WTC11 (cell line): Measurements from ENCODE around the gene CISTR.

Experiments
- CREM ChIP-seq: sonication (generic); formaldehyde crosslinking; IDR thresholded peaks from 2 replicates; pipeline ENCODE4 v1.8.1; 2022; ENCODE audit warnings: mild to moderate bottlenecking, missing genetic modification reagents, moderate library complexity
- ESRRA ChIP-seq: sonication (generic); formaldehyde crosslinking; IDR thresholded peaks from 2 replicates; pipeline ENCODE4 v1.8.1; 2022; ENCODE audit warnings: mild to moderate bottlenecking, missing genetic modification reagents, borderline replicate concordance
- GABPB1 ChIP-seq: sonication (generic); formaldehyde crosslinking; IDR thresholded peaks from 2 replicates; pipeline ENCODE4 v1.8.1; 2023; ENCODE audit warnings: mild to moderate bottlenecking, missing genetic modification reagents
- NFATC4 ChIP-seq: fragments of 250-450 bp; sonication (Bioruptor Pico); IDR thresholded peaks from 2 replicates; pipeline ENCODE4 v1.9.0; 2021; ENCODE audit warnings: mild to moderate bottlenecking
- TP53 ChIP-seq: sonication (generic); formaldehyde crosslinking; IDR thresholded peaks from 2 replicates; pipeline ENCODE4 v1.8.1; 2023; ENCODE audit warnings: mild to moderate bottlenecking, missing genetic modification reagents
- ZNF317 ChIP-seq: sonication (generic); formaldehyde crosslinking; IDR thresholded peaks from 2 replicates; pipeline ENCODE4 v1.8.1; 2023; ENCODE audit warnings: low read depth, mild to moderate bottlenecking, moderate library complexity, missing genetic modification reagents, borderline replicate concordance
- TF ChIP-seq, protein P1 (sequence below): sonication (generic); formaldehyde crosslinking; conservative IDR thresholded peaks from 2 replicates; pipeline ENCODE4 v1.8.1; 2023; ENCODE audit warnings: mild to moderate bottlenecking, low read depth, missing genetic modification reagents, moderate library complexity
- TF ChIP-seq, protein P2 (sequence below): sonication (generic); formaldehyde crosslinking; IDR thresholded peaks from 2 replicates; pipeline ENCODE4 v1.8.1; 2022; ENCODE audit warnings: missing genetic modification reagents, borderline replicate concordance
- TF ChIP-seq, protein P3 (sequence below): fragments of 200-600 bp; IDR thresholded peaks from 2 replicates; pipeline ENCODE4 v1.8.0; 2022; ENCODE audit warnings: antibody characterized with exemption
- TF ChIP-seq, protein P4 (sequence below): fragments of 250-450 bp; sonication (Bioruptor Pico); IDR thresholded peaks from 2 replicates; pipeline ENCODE4 v1.9.0; 2021; ENCODE audit warnings: moderate library complexity, mild to moderate bottlenecking, inconsistent platforms, borderline replicate concordance
- TF ChIP-seq, protein P5 (sequence below): sonication (generic); formaldehyde crosslinking; IDR thresholded peaks from 2 replicates; pipeline ENCODE4 v1.8.0; 2022; ENCODE audit warnings: missing genetic modification reagents
- TF ChIP-seq, protein P6 (sequence below): sonication (generic); formaldehyde crosslinking; IDR thresholded peaks from 2 replicates; pipeline ENCODE4 v1.8.0; 2022; ENCODE audit warnings: mild to moderate bottlenecking, missing genetic modification reagents
- TF ChIP-seq, protein P7 (sequence below): sonication (generic); formaldehyde crosslinking; IDR thresholded peaks from 2 replicates; pipeline ENCODE4 v1.8.1; 2022; ENCODE audit warnings: low read depth, mild to moderate bottlenecking, moderate library complexity, missing genetic modification reagents, borderline replicate concordance
- TF ChIP-seq, protein P8 (sequence below): sonication (generic); formaldehyde crosslinking; IDR thresholded peaks from 2 replicates; pipeline ENCODE4 v1.8.1; 2023; ENCODE audit warnings: mild to moderate bottlenecking, moderate library complexity, missing genetic modification reagents

DNA sequence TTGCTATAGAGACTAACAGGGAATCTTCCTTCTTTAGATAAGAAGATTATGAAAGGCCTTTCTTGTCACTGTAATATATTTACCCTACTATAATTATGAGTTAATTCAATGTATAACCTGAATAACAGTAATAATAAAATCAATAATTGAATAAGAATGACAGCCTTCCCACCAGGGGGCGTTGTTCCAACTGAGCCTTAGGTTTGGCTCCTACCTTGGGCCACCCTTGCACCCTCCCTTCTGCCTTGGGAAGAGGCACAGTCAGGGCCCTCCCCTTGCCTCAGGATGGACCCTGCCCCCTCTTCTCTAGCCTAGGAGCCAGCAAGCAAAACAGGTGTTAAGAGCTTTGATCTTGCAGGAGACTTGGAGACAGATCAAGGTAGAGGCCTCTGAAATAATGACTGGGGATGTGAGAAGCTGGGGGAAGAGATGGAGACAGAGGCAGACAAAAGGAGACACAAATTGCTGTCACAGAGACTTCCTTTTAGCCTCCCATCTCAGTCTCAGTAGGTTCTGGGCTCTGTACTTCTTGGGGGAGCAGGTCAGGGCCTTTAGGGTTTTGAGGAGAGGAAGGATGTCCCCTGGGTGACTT lies 40.1 kb upstream of the CISTR start:
- TF ChIP-seq, protein P1, sequence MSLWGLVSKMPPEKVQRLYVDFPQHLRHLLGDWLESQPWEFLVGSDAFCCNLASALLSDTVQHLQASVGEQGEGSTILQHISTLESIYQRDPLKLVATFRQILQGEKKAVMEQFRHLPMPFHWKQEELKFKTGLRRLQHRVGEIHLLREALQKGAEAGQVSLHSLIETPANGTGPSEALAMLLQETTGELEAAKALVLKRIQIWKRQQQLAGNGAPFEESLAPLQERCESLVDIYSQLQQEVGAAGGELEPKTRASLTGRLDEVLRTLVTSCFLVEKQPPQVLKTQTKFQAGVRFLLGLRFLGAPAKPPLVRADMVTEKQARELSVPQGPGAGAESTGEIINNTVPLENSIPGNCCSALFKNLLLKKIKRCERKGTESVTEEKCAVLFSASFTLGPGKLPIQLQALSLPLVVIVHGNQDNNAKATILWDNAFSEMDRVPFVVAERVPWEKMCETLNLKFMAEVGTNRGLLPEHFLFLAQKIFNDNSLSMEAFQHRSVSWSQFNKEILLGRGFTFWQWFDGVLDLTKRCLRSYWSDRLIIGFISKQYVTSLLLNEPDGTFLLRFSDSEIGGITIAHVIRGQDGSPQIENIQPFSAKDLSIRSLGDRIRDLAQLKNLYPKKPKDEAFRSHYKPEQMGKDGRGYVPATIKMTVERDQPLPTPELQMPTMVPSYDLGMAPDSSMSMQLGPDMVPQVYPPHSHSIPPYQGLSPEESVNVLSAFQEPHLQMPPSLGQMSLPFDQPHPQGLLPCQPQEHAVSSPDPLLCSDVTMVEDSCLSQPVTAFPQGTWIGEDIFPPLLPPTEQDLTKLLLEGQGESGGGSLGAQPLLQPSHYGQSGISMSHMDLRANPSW: no peak
- TF ChIP-seq, protein P2, sequence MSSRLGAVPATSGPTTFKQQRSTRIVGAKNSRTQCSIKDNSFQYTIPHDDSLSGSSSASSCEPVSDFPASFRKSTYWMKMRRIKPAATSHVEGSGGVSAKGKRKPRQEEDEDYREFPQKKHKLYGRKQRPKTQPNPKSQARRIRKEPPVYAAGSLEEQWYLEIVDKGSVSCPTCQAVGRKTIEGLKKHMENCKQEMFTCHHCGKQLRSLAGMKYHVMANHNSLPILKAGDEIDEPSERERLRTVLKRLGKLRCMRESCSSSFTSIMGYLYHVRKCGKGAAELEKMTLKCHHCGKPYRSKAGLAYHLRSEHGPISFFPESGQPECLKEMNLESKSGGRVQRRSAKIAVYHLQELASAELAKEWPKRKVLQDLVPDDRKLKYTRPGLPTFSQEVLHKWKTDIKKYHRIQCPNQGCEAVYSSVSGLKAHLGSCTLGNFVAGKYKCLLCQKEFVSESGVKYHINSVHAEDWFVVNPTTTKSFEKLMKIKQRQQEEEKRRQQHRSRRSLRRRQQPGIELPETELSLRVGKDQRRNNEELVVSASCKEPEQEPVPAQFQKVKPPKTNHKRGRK (CRISPR knock-in tag): no peak
- TF ChIP-seq, protein P3, sequence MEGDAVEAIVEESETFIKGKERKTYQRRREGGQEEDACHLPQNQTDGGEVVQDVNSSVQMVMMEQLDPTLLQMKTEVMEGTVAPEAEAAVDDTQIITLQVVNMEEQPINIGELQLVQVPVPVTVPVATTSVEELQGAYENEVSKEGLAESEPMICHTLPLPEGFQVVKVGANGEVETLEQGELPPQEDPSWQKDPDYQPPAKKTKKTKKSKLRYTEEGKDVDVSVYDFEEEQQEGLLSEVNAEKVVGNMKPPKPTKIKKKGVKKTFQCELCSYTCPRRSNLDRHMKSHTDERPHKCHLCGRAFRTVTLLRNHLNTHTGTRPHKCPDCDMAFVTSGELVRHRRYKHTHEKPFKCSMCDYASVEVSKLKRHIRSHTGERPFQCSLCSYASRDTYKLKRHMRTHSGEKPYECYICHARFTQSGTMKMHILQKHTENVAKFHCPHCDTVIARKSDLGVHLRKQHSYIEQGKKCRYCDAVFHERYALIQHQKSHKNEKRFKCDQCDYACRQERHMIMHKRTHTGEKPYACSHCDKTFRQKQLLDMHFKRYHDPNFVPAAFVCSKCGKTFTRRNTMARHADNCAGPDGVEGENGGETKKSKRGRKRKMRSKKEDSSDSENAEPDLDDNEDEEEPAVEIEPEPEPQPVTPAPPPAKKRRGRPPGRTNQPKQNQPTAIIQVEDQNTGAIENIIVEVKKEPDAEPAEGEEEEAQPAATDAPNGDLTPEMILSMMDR: peak; percentile 69; the same call in 1 of the 2 replicates
- TF ChIP-seq, protein P4, sequence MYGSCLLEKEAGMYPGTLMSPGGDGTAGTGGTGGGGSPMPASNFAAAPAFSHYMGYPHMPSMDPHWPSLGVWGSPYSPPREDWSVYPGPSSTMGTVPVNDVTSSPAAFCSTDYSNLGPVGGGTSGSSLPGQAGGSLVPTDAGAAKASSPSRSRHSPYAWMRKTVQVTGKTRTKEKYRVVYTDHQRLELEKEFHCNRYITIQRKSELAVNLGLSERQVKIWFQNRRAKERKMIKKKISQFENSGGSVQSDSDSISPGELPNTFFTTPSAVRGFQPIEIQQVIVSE (CRISPR knock-in tag): no peak
- TF ChIP-seq NFATC4 (CRISPR knock-in tag) (no peak), TP53 (no peak), GABPB1 (CRISPR knock-in tag) (no peak), ESRRA (CRISPR knock-in tag) (no peak), ZNF317 (CRISPR knock-in tag) (no peak), CREM (no peak)
- TF ChIP-seq, protein P5, sequence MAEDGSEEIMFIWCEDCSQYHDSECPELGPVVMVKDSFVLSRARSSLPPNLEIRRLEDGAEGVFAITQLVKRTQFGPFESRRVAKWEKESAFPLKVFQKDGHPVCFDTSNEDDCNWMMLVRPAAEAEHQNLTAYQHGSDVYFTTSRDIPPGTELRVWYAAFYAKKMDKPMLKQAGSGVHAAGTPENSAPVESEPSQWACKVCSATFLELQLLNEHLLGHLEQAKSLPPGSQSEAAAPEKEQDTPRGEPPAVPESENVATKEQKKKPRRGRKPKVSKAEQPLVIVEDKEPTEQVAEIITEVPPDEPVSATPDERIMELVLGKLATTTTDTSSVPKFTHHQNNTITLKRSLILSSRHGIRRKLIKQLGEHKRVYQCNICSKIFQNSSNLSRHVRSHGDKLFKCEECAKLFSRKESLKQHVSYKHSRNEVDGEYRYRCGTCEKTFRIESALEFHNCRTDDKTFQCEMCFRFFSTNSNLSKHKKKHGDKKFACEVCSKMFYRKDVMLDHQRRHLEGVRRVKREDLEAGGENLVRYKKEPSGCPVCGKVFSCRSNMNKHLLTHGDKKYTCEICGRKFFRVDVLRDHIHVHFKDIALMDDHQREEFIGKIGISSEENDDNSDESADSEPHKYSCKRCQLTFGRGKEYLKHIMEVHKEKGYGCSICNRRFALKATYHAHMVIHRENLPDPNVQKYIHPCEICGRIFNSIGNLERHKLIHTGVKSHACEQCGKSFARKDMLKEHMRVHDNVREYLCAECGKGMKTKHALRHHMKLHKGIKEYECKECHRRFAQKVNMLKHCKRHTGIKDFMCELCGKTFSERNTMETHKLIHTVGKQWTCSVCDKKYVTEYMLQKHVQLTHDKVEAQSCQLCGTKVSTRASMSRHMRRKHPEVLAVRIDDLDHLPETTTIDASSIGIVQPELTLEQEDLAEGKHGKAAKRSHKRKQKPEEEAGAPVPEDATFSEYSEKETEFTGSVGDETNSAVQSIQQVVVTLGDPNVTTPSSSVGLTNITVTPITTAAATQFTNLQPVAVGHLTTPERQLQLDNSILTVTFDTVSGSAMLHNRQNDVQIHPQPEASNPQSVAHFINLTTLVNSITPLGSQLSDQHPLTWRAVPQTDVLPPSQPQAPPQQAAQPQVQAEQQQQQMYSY (CRISPR knock-in tag): no peak
- TF ChIP-seq, protein P6, sequence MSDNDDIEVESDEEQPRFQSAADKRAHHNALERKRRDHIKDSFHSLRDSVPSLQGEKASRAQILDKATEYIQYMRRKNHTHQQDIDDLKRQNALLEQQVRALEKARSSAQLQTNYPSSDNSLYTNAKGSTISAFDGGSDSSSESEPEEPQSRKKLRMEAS: no peak
- TF ChIP-seq, protein P7, sequence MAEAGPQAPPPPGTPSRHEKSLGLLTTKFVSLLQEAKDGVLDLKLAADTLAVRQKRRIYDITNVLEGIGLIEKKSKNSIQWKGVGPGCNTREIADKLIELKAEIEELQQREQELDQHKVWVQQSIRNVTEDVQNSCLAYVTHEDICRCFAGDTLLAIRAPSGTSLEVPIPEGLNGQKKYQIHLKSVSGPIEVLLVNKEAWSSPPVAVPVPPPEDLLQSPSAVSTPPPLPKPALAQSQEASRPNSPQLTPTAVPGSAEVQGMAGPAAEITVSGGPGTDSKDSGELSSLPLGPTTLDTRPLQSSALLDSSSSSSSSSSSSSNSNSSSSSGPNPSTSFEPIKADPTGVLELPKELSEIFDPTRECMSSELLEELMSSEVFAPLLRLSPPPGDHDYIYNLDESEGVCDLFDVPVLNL (CRISPR knock-in tag): no peak
- TF ChIP-seq, protein P8, sequence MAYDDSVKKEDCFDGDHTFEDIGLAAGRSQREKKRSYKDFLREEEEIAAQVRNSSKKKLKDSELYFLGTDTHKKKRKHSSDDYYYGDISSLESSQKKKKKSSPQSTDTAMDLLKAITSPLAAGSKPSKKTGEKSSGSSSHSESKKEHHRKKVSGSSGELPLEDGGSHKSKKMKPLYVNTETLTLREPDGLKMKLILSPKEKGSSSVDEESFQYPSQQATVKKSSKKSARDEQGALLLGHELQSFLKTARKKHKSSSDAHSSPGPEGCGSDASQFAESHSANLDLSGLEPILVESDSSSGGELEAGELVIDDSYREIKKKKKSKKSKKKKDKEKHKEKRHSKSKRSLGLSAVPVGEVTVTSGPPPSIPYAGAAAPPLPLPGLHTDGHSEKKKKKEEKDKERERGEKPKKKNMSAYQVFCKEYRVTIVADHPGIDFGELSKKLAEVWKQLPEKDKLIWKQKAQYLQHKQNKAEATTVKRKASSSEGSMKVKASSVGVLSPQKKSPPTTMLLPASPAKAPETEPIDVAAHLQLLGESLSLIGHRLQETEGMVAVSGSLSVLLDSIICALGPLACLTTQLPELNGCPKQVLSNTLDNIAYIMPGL: no peak
